AG10803 (cell line): ENCODE results near the gene ARID5A.

Experiments
- DNase-seq: peaks from one replicate; pipeline ENCODE4 v3.0.0; 2010; ENCODE audit warnings: low read depth
- H3K4me3 ChIP-seq: 2 replicates; pipeline ENCODE4 v1.5.1; 2011; ENCODE audit warnings: mild to moderate bottlenecking, low read length, control low read depth
- CTCF ChIP-seq: conservative IDR thresholded peaks from 2 replicates; pipeline ENCODE4 v1.5.1; 2011; ENCODE audit warnings: mild to moderate bottlenecking, low read length, control low read depth, inconsistent platforms

The ARID5A gene

GRCh38 chr2:96564563-96564962 lies 28.0 kb downstream of the ARID5A start:
- DNase-seq, result no peak
- no peak overlapping the region for H3K4me3 ChIP-seq
- no peak for TF ChIP-seq CTCF

- TF ChIP-seq CTCF, result no peak
- no peak for DNase-seq
These were observed 28.6 kb downstream of the ARID5A start for GRCh38 chr2:96565111-96565510.

GRCh38 chr2:96568094-96568493 lies 31.5 kb downstream of the ARID5A start:
- no peak overlapping the region for H3K4me3 ChIP-seq
- TF ChIP-seq CTCF, result no peak
- no peak for DNase-seq

More at GRCh38 chr2:96565111-96565510, 28.6 kb downstream of the ARID5A start:
- no peak overlapping the region for H3K4me3 ChIP-seq

- TF ChIP-seq CTCF, result no peak; the same call in 1 of the 2 replicates
- H3K4me3 ChIP-seq, result no peak overlapping the region
- DNase-seq, result no peak
These were observed 37.8 kb downstream of the ARID5A start for GRCh38 chr2:96574364-96574763.

GRCh38 chr2:96575785-96576456 lies 39.4 kb downstream of the ARID5A start:
- no peak overlapping the region for H3K4me3 ChIP-seq
- TF ChIP-seq CTCF, result no peak
- DNase-seq, result no peak

- no peak overlapping the region for H3K4me3 ChIP-seq
- no peak for DNase-seq
- no peak for TF ChIP-seq CTCF
These were observed 40.9 kb downstream of the ARID5A start for GRCh38 chr2:96577501-96577900.

- no peak for DNase-seq
These were observed 42.2 kb downstream of the ARID5A start for GRCh38 chr2:96578731-96579130.

More at GRCh38 chr2:96578731-96579130, 42.2 kb downstream of the ARID5A start:
- TF ChIP-seq CTCF, result no peak
- H3K4me3 ChIP-seq, result no peak overlapping the region
